Measurements from ENCODE around the gene IGF1R. TPM values are rescaled to one million over a fixed set of nuclear protein-coding genes. Genes with fewer than 3 reads are reported as not detected.

IGF1R gene
- total RNA-seq, 1 experiment from 2014 or later = 71.3 TPM

- Histone ChIP-seq H3K79me2 (ENCODE audit: low read depth) (peaks cover 4% of the 10 kb centered on the region), H3K9me3 (ENCODE audit: insufficient read depth, low read depth) (peaks cover 67% of the 10 kb centered on the region), H3K27ac (no peak overlapping the region), H4K20me1 (ENCODE audit: insufficient read depth) (no peaks in the 10 kb centered on the region), H3K4me2 (no peak overlapping the region), H3K4me3 (no peak overlapping the region), H3K36me3 (ENCODE audit: low read depth) (peaks cover 8% of the 10 kb centered on the region; the same call in 1 of the 2 replicates), H2AFZ (no peak overlapping the region), H3K9me2 (ENCODE audit: insufficient read depth) (no peaks in the 10 kb centered on the region), H3K27me3 (ENCODE audit: insufficient read depth, low read depth) (no peaks in the 10 kb centered on the region), H3K4me1 (replicated peaks; ENCODE audit: insufficient read depth) (no peaks in the 10 kb centered on the region), H3F3A (ENCODE audit: insufficient read depth, low read depth) (no peaks in the 10 kb centered on the region)
- no TSS peak for BruUV-seq (replicated peaks)
- no peak for DNase-seq
- TF ChIP-seq CTCF (conservative IDR thresholded peaks at IDR 0.05) (no peak), EZH2 (IDR thresholded peaks at IDR 0.05; ENCODE audit: low read depth) (no peak)
- CTCF ChIA-PET = interaction anchor here (0.6 kb wide), 1 partner anchor 738 kb away, joined by 3 read pairs; no protein-coding TSS in a partner anchor
- POLR2A ChIA-PET (ENCODE audit: unreplicated experiment) = no interaction called here
- intact Hi-C loops (cut with micrococcal nuclease; ENCODE audit: unreplicated experiment) = no loop called here
Measured at GRCh38 chr15:98830034-98830634, 181.8 kb downstream of the IGF1R start.

- CTCF ChIA-PET = interaction anchor here (0.6 kb wide), 1 partner anchor 223 kb away, joined by 6 read pairs; no protein-coding TSS in a partner anchor
- POLR2A ChIA-PET (ENCODE audit: unreplicated experiment) = no interaction called here
Measured at GRCh38 chr15:98834976-98835375, 186.6 kb downstream of the IGF1R start.

GRCh38 chr15:98835876-98836275, 187.5 kb downstream of the IGF1R start:
- no peak overlapping the region for H3K4me3 ChIP-seq
- H3K9me3 ChIP-seq (ENCODE audit: insufficient read depth, low read depth) = peaks cover 33% of the 10 kb centered on the region
- TF ChIP-seq EZH2 (IDR thresholded peaks at IDR 0.05; ENCODE audit: low read depth) (no peak), CTCF (conservative IDR thresholded peaks at IDR 0.05) (no peak)
- no peaks in the 10 kb centered on the region for H4K20me1 ChIP-seq (ENCODE audit: insufficient read depth)
- H3K27ac ChIP-seq = no peak overlapping the region
- H2AFZ ChIP-seq = no peak overlapping the region
- H3K36me3 ChIP-seq (ENCODE audit: low read depth) = no peaks in the 10 kb centered on the region
- BruUV-seq (replicated peaks) = no TSS peak
- H3K4me1 ChIP-seq (replicated peaks; ENCODE audit: insufficient read depth) = no peaks in the 10 kb centered on the region
- DNase-seq = no peak
- peaks cover 24% of the 10 kb centered on the region for H3K79me2 ChIP-seq (ENCODE audit: low read depth)
- H3K9me2 ChIP-seq (ENCODE audit: insufficient read depth) = no peaks in the 10 kb centered on the region
- H3K4me2 ChIP-seq = no peak overlapping the region
- ChIA-PET CTCF (interaction anchor here (0.6 kb wide), 1 partner anchor 175 kb away, joined by 14 read pairs; no protein-coding TSS in a partner anchor), POLR2A (ENCODE audit: unreplicated experiment) (no interaction called here)
- H3K27me3 ChIP-seq (ENCODE audit: insufficient read depth, low read depth) = no peaks in the 10 kb centered on the region
- no peaks in the 10 kb centered on the region for H3F3A ChIP-seq (ENCODE audit: insufficient read depth, low read depth)
- intact Hi-C loops (cut with micrococcal nuclease; ENCODE audit: unreplicated experiment) = no loop called here

More at GRCh38 chr15:98834976-98835375, 186.6 kb downstream of the IGF1R start:
- peaks cover 24% of the 10 kb centered on the region for H3K79me2 ChIP-seq (ENCODE audit: low read depth)
- no peak for TF ChIP-seq CTCF (conservative IDR thresholded peaks at IDR 0.05)
- no peak for TF ChIP-seq EZH2 (IDR thresholded peaks at IDR 0.05; ENCODE audit: low read depth)
- intact Hi-C loops (cut with micrococcal nuclease; ENCODE audit: unreplicated experiment) = no loop called here
- no peaks in the 10 kb centered on the region for H3K9me2 ChIP-seq (ENCODE audit: insufficient read depth)
- no peaks in the 10 kb centered on the region for H3K4me1 ChIP-seq (replicated peaks; ENCODE audit: insufficient read depth)
- H2AFZ ChIP-seq = no peak overlapping the region
- H3K9me3 ChIP-seq (ENCODE audit: insufficient read depth, low read depth) = peaks cover 42% of the 10 kb centered on the region
- H3K36me3 ChIP-seq (ENCODE audit: low read depth) = no peaks in the 10 kb centered on the region
- H3K27ac ChIP-seq = no peak overlapping the region
- no peaks in the 10 kb centered on the region for H3K27me3 ChIP-seq (ENCODE audit: insufficient read depth, low read depth)
- H3K4me2 ChIP-seq = no peak overlapping the region
- no peaks in the 10 kb centered on the region for H4K20me1 ChIP-seq (ENCODE audit: insufficient read depth)
- BruUV-seq (replicated peaks) = no TSS peak
- H3F3A ChIP-seq (ENCODE audit: insufficient read depth, low read depth) = no peaks in the 10 kb centered on the region
- H3K4me3 ChIP-seq = no peak overlapping the region
- no peak for DNase-seq
